Fibroblast of the aortic adventitia (primary cell): ENCODE data around the gene GDPGP1. TPM values are rescaled to one million over a fixed set of nuclear protein-coding genes. Genes with fewer than 3 reads are reported as not detected.
"Not testable (repeated sequence)": the region's sequence is repeated elsewhere in the genome, so short reads cannot be mapped to it uniquely, and the experiment has no call there.

Experiments used
- DNase-seq: peaks from one replicate; pipeline ENCODE4 v3.0.0-alpha.2; 2010; ENCODE audit warnings: low read depth
- H3K4me3 ChIP-seq: 2 replicates; pipeline ENCODE4 v1.5.1; 2011; ENCODE audit warnings: low read depth, mild to moderate bottlenecking, control low read depth, low read length, moderate library complexity
- CTCF ChIP-seq: IDR thresholded peaks from 2 replicates; pipeline ENCODE4 v1.5.1; 2011; ENCODE audit warnings: mild to moderate bottlenecking, low read length, control low read depth, inconsistent platforms; ENCODE audit not compliant: insufficient read depth
- total RNA-seq: library from RNA; depleted of rRNA; stranded (reverse); fragments of >200 nt; gene quantifications from 2 replicates; pipeline ENCODE4 v1.2.3, GENCODE V29; 2012; ENCODE audit warnings: low replicate concordance

GDPGP1 gene
- total RNA-seq = 8.7 and 9.6 TPM in 2 replicates

- no peak for TF ChIP-seq CTCF
- peak; percentile 50 for DNase-seq
Measured at GRCh38 chr15:90234096-90234988, at the start of gene GDPGP1. Gene GDPGP1 (plus strand): TSS chr15:90234209. CDS start chr15:90240909, 6,700 bp downstream.

GRCh38 chr15:90184786-90185704, 49.0 kb upstream of the GDPGP1 start:
- no peak for DNase-seq
- H3K4me3 ChIP-seq = peak overlapping the region; percentile 72
- no peak for TF ChIP-seq CTCF

More at GRCh38 chr15:90234096-90234988, at the start of gene GDPGP1:
- H3K4me3 ChIP-seq = peak within 1 kb of the TSS; percentile 87

- H3K4me3 ChIP-seq = peak overlapping the region; percentile 25
- no peak for TF ChIP-seq CTCF
- no peak for DNase-seq
Measured at GRCh38 chr15:90187257-90187868, 46.6 kb upstream of the GDPGP1 start.

- H3K4me3 ChIP-seq, DNase-seq: not testable (repeated sequence)
Measured at GRCh38 chr15:90188065-90188464, 45.9 kb upstream of the GDPGP1 start.

- DNase-seq = no peak
- no peak overlapping the region for H3K4me3 ChIP-seq
- TF ChIP-seq CTCF = no peak
Measured at GRCh38 chr15:90188914-90189748, 44.9 kb upstream of the GDPGP1 start.

- no peak for DNase-seq
- H3K4me3 ChIP-seq = no peak overlapping the region
- TF ChIP-seq CTCF = no peak
Measured at GRCh38 chr15:90189781-90190467, 44.1 kb upstream of the GDPGP1 start.
